ENCODE measurements around the gene SLCO4A1. TPM values are rescaled to one million over a fixed set of nuclear protein-coding genes. Genes with fewer than 3 reads are reported as not detected.

The SLCO4A1 gene
- total and polyA plus RNA-seq, 4 donors: 4.7 to 152 (median 42.5) TPM

DNA sequence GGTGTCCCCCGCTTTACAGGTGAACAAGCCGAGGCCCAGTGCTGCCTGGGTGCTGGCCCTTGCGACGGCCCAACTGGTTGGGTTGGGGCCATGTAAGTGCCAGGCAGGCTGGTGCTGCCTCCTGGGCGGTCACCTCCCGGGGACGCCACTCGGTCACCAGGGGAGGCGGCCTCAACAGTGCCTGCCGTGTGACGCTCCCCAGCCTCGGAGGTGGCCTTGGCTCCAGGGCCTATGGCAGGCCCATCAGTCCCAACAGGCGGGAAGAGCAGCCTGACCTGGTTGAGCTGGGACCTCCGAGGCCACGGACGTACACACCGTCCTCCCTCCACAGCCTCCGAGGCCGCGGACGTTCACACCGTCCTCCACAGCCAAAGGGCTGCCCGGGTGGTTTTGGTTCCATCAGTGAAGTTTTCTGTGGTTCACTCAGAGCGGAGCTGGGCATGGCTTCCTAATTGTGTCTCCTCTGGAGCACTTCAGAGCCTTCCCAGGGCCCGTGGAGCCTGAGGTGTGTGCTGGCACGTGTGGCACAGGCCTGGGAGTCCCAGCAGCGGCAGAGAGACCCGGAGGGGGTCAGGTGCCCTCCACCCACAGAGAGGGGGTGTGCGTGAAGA, 19.3 kb upstream of the SLCO4A1 start:
- ATAC-seq (ENCODE audit: insufficient read depth, low FRiP score) (no peak), DNase-seq (no peak)
- 77% methylated on average over 29 of the region's 29 CpGs for WGBS, 2 donors
- TF ChIP-seq, protein P1, sequence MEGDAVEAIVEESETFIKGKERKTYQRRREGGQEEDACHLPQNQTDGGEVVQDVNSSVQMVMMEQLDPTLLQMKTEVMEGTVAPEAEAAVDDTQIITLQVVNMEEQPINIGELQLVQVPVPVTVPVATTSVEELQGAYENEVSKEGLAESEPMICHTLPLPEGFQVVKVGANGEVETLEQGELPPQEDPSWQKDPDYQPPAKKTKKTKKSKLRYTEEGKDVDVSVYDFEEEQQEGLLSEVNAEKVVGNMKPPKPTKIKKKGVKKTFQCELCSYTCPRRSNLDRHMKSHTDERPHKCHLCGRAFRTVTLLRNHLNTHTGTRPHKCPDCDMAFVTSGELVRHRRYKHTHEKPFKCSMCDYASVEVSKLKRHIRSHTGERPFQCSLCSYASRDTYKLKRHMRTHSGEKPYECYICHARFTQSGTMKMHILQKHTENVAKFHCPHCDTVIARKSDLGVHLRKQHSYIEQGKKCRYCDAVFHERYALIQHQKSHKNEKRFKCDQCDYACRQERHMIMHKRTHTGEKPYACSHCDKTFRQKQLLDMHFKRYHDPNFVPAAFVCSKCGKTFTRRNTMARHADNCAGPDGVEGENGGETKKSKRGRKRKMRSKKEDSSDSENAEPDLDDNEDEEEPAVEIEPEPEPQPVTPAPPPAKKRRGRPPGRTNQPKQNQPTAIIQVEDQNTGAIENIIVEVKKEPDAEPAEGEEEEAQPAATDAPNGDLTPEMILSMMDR (IDR thresholded peaks at IDR 0.05; ENCODE audit: control extremely low read depth, extremely low read depth): no peak
- H3K9me3 ChIP-seq (ENCODE audit: control insufficient read depth in 4 of 4, insufficient read depth in 3 of 4, low read length in 3 of 4): peaks cover 0 to 3% (median under 1%) of the 10 kb centered on the region in 4 donors
- no peaks in the 10 kb centered on the region for H3K27me3 ChIP-seq (ENCODE audit: control insufficient read depth in 3 of 3, insufficient read depth in 3 of 3, low read length in 2 of 3)
- H3K9ac ChIP-seq (ENCODE audit: insufficient read depth in 1 of 2, low read length in 2 of 2): no peak overlapping the region
- peaks cover 0 to 43% (median 16%) of the 10 kb centered on the region in 5 donors for H3K4me1 ChIP-seq (ENCODE audit: control insufficient read depth in 5 of 5, insufficient read depth in 5 of 5, low read length in 5 of 5)
- H3K4me3 ChIP-seq: no peak overlapping the region
- H3K27ac ChIP-seq (ENCODE audit: low read depth in 1 of 2, low read length in 1 of 2): peak overlapping the region; percentile 67 to 98
- H3K36me3 ChIP-seq (ENCODE audit: control insufficient read depth in 4 of 4, insufficient read depth in 4 of 4, low read length in 4 of 4): no peaks in the 10 kb centered on the region

DNA sequence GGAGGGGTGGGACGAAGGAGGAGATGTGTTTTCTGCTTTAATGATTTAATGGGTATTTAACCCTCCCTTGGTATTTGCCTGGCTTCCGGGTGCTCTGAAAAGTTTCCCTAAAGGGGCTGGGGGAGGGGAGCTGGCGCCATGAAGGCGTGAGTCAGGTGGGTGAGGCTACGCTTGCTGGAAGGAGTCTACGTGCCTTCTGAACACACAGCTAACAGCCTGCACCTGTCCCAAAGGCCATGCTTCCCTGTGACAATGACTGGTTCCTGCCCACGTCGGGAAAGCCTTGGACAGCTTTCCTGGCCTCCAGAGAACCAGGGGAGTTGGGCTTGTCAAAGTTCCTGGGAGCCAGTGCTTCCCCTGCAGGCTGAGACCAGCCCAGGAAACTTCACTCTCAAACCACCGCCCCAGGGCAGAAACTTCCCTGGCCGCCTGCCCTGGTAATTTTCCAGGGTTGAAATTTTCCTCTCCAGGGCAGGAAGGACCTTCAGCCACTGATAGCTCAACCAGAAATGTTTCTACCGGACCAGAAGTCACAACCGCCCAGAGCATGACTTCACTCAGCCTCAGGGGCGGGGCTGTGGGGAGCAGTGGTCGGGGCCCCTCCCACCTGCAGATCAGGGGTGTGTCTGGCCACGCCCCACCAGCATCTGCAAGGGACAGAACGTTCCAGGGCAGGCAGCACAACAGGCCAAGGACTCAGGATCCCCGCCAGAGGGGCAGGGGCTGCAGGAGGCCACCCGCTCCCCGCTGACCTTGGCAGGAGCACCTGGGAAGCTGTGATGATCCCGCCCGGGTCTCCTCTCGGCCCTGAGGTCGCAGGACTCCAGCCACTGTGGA, 18.6 kb upstream of the SLCO4A1 start:
- no peaks in the 10 kb centered on the region for H3K36me3 ChIP-seq (ENCODE audit: control insufficient read depth in 4 of 4, insufficient read depth in 4 of 4, low read length in 4 of 4)
- peaks cover 0 to 3% (median under 1%) of the 10 kb centered on the region in 4 donors for H3K9me3 ChIP-seq (ENCODE audit: control insufficient read depth in 4 of 4, insufficient read depth in 3 of 4, low read length in 3 of 4)
- H3K27me3 ChIP-seq (ENCODE audit: control insufficient read depth in 3 of 3, insufficient read depth in 3 of 3, low read length in 2 of 3): no peaks in the 10 kb centered on the region
- no peak overlapping the region for H3K4me3 ChIP-seq
- H3K27ac ChIP-seq (ENCODE audit: low read depth in 1 of 2, low read length in 1 of 2): peak overlapping the region; percentile 76 to 98
- ATAC-seq (ENCODE audit: insufficient read depth, low FRiP score) (peak; percentile 95), DNase-seq (peak; percentile 73 to 83 (median 78))
- H3K9ac ChIP-seq (ENCODE audit: insufficient read depth in 1 of 2, low read length in 2 of 2): no peak overlapping the region
- H3K4me1 ChIP-seq (ENCODE audit: control insufficient read depth in 5 of 5, insufficient read depth in 5 of 5, low read length in 5 of 5): peaks cover 0 to 41% (median 16%) of the 10 kb centered on the region in 5 donors
- 7 to 9% methylated on average over 23 of the region's 23 CpGs for WGBS, 2 donors
- TF ChIP-seq, protein P1 (IDR thresholded peaks at IDR 0.05; ENCODE audit: control extremely low read depth, extremely low read depth): no peak

DNA sequence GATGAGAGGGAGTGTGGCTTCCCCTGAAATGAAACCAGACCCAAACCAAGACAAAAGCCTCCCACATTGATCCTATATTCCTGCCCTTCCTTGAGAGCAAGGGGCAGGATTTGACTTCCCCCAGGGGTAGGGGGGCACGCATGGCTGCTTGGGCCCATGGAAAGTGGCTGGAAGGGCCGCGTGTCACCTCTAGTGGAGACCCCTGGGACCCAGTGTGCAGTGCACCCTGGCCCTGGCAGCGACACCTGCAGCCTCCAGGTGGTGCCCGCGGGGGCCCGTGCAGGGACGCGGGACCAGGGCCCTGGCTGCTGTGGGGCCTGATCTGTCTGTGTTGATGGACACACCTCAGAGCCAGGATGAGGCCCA, 18.0 kb upstream of the SLCO4A1 start:
- Histone ChIP-seq H3K27ac (ENCODE audit: low read depth in 1 of 2, low read length in 1 of 2) (peak overlapping the region; percentile 76 to 98), H3K4me1 (ENCODE audit: control insufficient read depth in 5 of 5, insufficient read depth in 5 of 5, low read length in 5 of 5) (peaks cover 0 to 36% (median 16%) of the 10 kb centered on the region in 5 donors), H3K36me3 (ENCODE audit: control insufficient read depth in 4 of 4, insufficient read depth in 4 of 4, low read length in 4 of 4) (no peaks in the 10 kb centered on the region), H3K9ac (ENCODE audit: insufficient read depth in 1 of 2, low read length in 2 of 2) (no peak overlapping the region), H3K27me3 (ENCODE audit: control insufficient read depth in 3 of 3, insufficient read depth in 3 of 3, low read length in 2 of 3) (no peaks in the 10 kb centered on the region), H3K4me3 (no peak overlapping the region), H3K9me3 (ENCODE audit: control insufficient read depth in 4 of 4, insufficient read depth in 3 of 4, low read length in 3 of 4) (peaks cover 0 to 3% (median under 1%) of the 10 kb centered on the region in 4 donors)
- DNase-seq (no peak), ATAC-seq (ENCODE audit: insufficient read depth, low FRiP score) (no peak)
- TF ChIP-seq, protein P1 (IDR thresholded peaks at IDR 0.05; ENCODE audit: control extremely low read depth, extremely low read depth): no peak
- 45 to 67% methylated on average over 9 of the region's 9 CpGs for WGBS, 2 donors
